ENCODE results near the gene MITD1. TPM values are rescaled to one million over a fixed set of nuclear protein-coding genes. Genes with fewer than 3 reads are reported as not detected.

MITD1 gene
- total and polyA plus RNA-seq, 2 of the 13 experiments (the other 11 are each of a cell fraction or from before 2014, with no cell fraction given) = 17.8 to 43.7 TPM

GRCh38 chr2:99154643-99155536, 26.0 kb downstream of the MITD1 start, which contains the start of the genes LIPT1 and TSGA10 (continued):
- TF ChIP-seq GRHL1 (CRISPR knock-in tag; conservative IDR thresholded peaks at IDR 0.05) (no peak), ZNF652 (CRISPR knock-in tag; IDR thresholded peaks at IDR 0.05; ENCODE audit: borderline replicate concordance, low read depth) (0 out of 2 replicates have a peak, but pooled peaks have one; percentile 36), LRRFIP1 (CRISPR knock-in tag; conservative IDR thresholded peaks at IDR 0.05) (peak; percentile 86; the same call in 1 of the 2 replicates), U2AF1 (optimal IDR thresholded peaks at IDR 0.05; ENCODE audit: low read depth, low read length) (peak; percentile 93), HOMEZ (CRISPR knock-in tag; IDR thresholded peaks at IDR 0.05; ENCODE audit: low read depth) (peak; percentile 97), ZNF350 (CRISPR knock-in tag; IDR thresholded peaks at IDR 0.05; ENCODE audit: borderline replicate concordance, low read depth) (peak; percentile 99), KIAA2018 (CRISPR knock-in tag; IDR thresholded peaks at IDR 0.05; ENCODE audit: borderline replicate concordance) (peak; percentile 96; the same call in 1 of the 2 replicates), ZNF143 (CRISPR knock-in tag; IDR thresholded peaks at IDR 0.05) (peak; percentile 95), PPARG (CRISPR knock-in tag; conservative IDR thresholded peaks at IDR 0.05) (peak; percentile 51; the same call in 1 of the 2 replicates), ZNF619 (CRISPR knock-in tag; IDR thresholded peaks at IDR 0.05) (peak; percentile 88), POLR2G (IDR thresholded peaks at IDR 0.05; ENCODE audit: low read depth, low read length) (peak; percentile 99), BRF2 (CRISPR knock-in tag; IDR thresholded peaks at IDR 0.05) (peak; percentile 97)

All from HepG2 (cell line).